Measurements from ENCODE around the gene ACO2. TPM values are rescaled to one million over a fixed set of nuclear protein-coding genes. Genes with fewer than 3 reads are reported as not detected.
A peak's percentile ranks its signal among the peaks of the same experiment; 100 is the strongest.
"Not testable (repeated sequence)": the region's sequence is repeated elsewhere in the genome, so short reads cannot be mapped to it uniquely, and the experiment has no call there.

The ACO2 gene
- total RNA-seq, 1 experiment from 2014 or later, result 43.7 TPM

DNA sequence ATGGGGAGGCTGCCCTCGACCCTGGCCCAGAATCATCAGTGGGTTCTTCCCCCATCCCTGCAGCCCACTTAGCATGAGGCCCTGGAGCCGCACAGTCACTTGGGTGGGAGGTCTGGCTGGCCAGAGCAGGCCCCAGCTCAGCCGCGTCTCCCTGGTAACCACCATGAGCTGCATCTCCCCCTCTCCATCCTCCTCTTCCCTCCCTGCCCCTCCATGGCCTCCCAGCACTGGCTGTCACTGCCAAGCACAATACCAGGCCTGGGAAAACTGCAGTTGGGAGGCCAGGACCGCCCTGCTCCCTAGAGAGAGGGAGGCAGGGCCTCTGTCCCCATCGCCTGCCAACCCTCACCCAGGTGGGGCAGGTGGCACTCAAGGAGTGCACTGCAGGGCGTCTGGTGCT lies 99.9 kb downstream of the ACO2 start:
- DNase-seq (ENCODE audit: low read depth), result no peak

DNA sequence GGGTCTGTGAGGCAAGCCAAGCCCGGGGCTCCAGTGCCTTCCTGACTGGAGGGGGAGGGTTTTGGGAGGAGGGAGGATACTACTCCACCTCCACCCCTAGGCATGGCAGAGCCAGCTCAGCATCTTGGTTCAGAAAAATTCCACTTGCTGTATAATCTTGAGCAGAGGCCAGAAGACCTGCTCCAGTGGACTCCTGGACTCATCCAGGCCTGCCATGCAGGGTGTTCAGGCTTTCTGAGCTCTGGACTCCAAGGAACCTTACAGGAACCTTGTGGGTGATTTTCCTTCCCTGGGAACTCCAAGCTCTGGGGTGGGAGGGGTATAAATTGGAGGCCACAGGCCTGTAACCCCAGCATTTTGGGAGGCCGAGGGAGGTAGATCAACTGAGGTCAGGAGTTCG lies 101.3 kb downstream of the ACO2 start:
- no peak for DNase-seq (ENCODE audit: low read depth)

- DNase-seq (ENCODE audit: low read depth), result no peak
Observed at GRCh38 chr22:41571786-41572185, 102.9 kb downstream of the ACO2 start.

GRCh38 chr22:41572305-41572704 lies 103.4 kb downstream of the ACO2 start:
- DNase-seq (ENCODE audit: low read depth), result not testable (repeated sequence)

DNA sequence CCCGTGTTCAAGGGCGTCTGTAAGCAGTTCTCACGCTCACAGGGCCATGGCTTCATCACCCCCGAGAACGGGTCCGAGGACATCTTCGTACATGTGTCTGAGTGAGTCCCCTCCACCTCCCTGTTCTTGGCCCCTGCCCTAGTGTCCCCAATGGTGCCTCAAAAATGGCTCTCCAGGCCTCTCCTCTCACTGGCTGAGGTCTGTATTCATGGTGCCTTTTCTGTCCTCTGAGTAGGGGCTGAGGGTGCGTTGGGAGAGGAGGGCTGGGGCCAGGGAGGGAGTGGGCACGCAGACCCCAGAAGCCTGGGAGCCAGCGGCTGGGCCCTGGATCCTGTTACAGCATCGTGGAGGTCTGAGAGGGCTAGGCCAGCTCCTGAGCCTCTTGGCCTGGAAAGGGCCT lies 104.8 kb downstream of the ACO2 start:
- DNase-seq (ENCODE audit: low read depth), result no peak

DNA sequence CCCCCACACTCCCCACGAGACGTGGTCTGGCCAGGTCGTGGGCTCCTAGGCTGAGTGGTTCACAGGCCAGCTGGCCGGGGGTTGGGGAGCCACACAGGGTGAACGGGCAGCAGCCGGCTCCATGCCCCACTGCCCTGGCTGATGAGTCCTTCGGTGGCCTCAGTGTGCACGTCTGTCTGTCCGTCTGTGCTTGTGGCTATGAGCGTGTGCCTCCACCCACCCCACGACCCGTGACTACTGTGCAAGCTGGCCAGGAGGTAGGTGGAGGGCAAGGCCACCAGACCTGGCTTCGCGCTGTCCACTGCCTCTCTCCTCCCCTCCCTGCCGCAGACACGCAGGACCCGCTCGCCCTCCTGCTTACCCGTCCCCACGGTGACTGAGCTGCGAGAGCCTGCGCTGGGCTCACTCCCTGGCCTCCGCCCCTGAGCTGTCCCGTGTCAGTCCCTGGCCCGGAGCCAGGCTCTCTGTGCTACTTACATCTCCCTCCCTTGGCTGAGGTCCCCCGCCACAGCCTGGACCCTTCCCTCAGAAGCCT lies 106.0 kb downstream of the ACO2 start:
- no peak for DNase-seq (ENCODE audit: low read depth)

GRCh38 chr22:41575533-41575932 lies 106.6 kb downstream of the ACO2 start:
- no peak for DNase-seq (ENCODE audit: low read depth)

GRCh38 chr22:41576877-41577276 lies 108.0 kb downstream of the ACO2 start:
- peak; percentile 37 for DNase-seq (ENCODE audit: low read depth)

DNA sequence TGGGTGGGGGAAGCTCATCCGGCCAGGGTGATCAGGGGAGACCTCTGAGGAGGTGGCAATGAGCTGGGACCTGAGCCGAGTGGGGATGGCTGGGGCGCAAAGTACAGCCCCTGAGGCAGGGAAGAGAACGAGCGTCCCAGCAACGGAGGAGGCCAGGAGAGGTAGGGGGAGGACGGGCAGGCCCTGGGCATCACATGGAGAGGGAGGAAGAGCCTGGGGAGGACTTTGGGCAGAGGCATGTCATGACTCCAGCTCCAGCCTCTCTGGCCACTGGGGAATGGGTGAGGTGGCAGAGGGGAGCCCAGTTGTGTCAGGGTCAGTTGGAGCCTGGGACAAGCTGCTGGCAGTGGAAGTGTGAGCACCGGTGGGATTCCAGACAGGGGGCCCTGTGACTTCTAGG lies 109.2 kb downstream of the ACO2 start:
- DNase-seq (ENCODE audit: low read depth), result no peak

Other genes starting within 250 kb of the ACO2 start
- gene CHADL, start 228.2 kb upstream of the ACO2 start, total RNA-seq (2014; rRNA removed; shearing (Covaris generic)), result 0.29 TPM in 1 of 2 replicates, not detected in the other
- gene RANGAP1, start 182.9 kb upstream of the ACO2 start, total RNA-seq (2014; rRNA removed; shearing (Covaris generic)), result 68.4 and 72.0 TPM in 2 replicates
- gene ZC3H7B, start 167.6 kb upstream of the ACO2 start, total RNA-seq (2014; rRNA removed; shearing (Covaris generic)), result 19.6 and 22.0 TPM in 2 replicates
- gene TEF, start 87.2 kb upstream of the ACO2 start, total RNA-seq (2014; rRNA removed; shearing (Covaris generic)), result 8.8 and 13.0 TPM in 2 replicates
- gene TOB2, start 22.3 kb upstream of the ACO2 start, total RNA-seq (2014; rRNA removed; shearing (Covaris generic)), result 11.5 and 14.2 TPM in 2 replicates
- gene PHF5A, start 425 bp upstream of the ACO2 start, total RNA-seq (2014; rRNA removed; shearing (Covaris generic)), result 55.6 and 59.7 TPM in 2 replicates
- 11.5 and 14.0 TPM in 2 replicates for gene POLR3H, start 75.4 kb downstream of the ACO2 start, total RNA-seq (2014; rRNA removed; shearing (Covaris generic))
- gene CSDC2, start 91.9 kb downstream of the ACO2 start, total RNA-seq (2014; rRNA removed; shearing (Covaris generic)), result not detected in 2 replicates
- gene PMM1, start 120.7 kb downstream of the ACO2 start, total RNA-seq (2014; rRNA removed; shearing (Covaris generic)), result 24.2 and 25.9 TPM in 2 replicates
- gene DESI1, start 151.9 kb downstream of the ACO2 start, total RNA-seq (2014; rRNA removed; shearing (Covaris generic)), result 14.1 and 24.3 TPM in 2 replicates
- gene XRCC6, start 152.2 kb downstream of the ACO2 start, total RNA-seq (2014; rRNA removed; shearing (Covaris generic)), result 369 and 407 TPM in 2 replicates
- gene SNU13, start 219.8 kb downstream of the ACO2 start, total RNA-seq (2014; rRNA removed; shearing (Covaris generic)), result 153 and 175 TPM in 2 replicates
- not detected in 2 replicates for gene MEI1, start 230.4 kb downstream of the ACO2 start, total RNA-seq (2014; rRNA removed; shearing (Covaris generic))

All from RPMI7951 (cell line).